ENCODE results near the gene TMEM255B.

DNA sequence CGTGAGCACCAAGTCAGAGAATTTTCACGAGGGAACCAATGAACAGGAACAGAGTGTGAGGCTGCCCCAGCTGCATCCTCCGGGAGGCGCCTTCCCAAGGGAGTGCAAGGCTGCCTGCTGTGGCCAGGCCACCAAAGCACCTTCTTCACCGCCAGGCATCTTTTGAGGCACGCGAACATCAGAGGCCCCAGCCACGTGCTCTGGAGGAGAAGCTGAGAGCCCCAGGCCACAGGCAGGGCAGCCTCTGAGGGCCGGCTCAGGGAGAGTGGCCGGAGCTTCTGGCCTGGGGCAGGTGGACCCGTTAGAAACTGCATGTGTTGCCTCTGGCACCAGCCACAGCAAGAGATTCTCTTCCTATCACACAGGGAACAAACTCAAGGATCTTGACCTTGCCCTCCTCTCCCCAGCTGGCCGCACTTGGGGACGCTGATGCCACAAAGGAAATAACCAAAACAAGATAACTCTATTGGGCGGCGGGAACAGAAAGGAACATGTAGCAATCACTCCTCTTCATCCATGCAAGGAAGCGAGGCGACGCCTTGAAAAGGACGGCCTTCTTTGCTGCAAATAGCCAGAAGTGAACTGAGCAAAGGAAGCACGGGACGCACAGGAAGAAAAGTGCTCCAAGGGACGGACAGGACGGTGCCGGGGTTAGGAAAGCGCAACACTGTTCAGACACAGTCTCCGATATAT is 85.0 kb downstream of the TMEM255B start:
- TF ChIP-seq, protein P1, sequence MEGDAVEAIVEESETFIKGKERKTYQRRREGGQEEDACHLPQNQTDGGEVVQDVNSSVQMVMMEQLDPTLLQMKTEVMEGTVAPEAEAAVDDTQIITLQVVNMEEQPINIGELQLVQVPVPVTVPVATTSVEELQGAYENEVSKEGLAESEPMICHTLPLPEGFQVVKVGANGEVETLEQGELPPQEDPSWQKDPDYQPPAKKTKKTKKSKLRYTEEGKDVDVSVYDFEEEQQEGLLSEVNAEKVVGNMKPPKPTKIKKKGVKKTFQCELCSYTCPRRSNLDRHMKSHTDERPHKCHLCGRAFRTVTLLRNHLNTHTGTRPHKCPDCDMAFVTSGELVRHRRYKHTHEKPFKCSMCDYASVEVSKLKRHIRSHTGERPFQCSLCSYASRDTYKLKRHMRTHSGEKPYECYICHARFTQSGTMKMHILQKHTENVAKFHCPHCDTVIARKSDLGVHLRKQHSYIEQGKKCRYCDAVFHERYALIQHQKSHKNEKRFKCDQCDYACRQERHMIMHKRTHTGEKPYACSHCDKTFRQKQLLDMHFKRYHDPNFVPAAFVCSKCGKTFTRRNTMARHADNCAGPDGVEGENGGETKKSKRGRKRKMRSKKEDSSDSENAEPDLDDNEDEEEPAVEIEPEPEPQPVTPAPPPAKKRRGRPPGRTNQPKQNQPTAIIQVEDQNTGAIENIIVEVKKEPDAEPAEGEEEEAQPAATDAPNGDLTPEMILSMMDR (IDR thresholded peaks at IDR 0.05), result no peak
- no peak for TF ChIP-seq POLR2A (IDR thresholded peaks at IDR 0.05)

Measured in prostate gland (tissue), 2 donors.